Posterior vena cava (tissue), 2 donors: ENCODE results near the gene RGS3. TPM values are rescaled to one million over a fixed set of nuclear protein-coding genes. Genes with fewer than 3 reads are reported as not detected.

ENCODE experiments used
- DNase-seq: peaks from one replicate; pipeline ENCODE4 v3.0.0-alpha.2; 2020; ENCODE audit warnings: low spot score
- intact Hi-C, 2 donors: fragments of 100-400 bp; cut with DNase I; formaldehyde crosslinking; loops; one replicate each; pipeline versions ENCODE4 v1.14.1 to v1.14.2; 2022 to 2023
- total RNA-seq, 2 donors: library from RNA; stranded (reverse); fragmentation: NEBNext Ultra II Directional; extraction: Animal tissue kit (Norgen Biotek cat#: 25700); gene quantifications; one replicate each; pipeline ENCODE4 v1.2.1, GENCODE V29; 2021
- donor health status: DM: yes; HTN: yes; CAD: no.
- donor health status: DM: yes; HTN: yes; CAD: no.

The RGS3 gene
- total RNA-seq, 2 donors from 2014 or later = 66.2 to 71.4 TPM

- peak; percentile 28 for DNase-seq
- intact Hi-C loops = no loop called here
Observed at GRCh38 chr9:113645227-113645977, 181.9 kb downstream of the RGS3 start.

GRCh38 chr9:113645978-113646253 lies 182.4 kb downstream of the RGS3 start:
- DNase-seq = peak; percentile 30
- intact Hi-C loops = no loop called here

GRCh38 chr9:113646491-113646890 lies 183.0 kb downstream of the RGS3 start:
- intact Hi-C loops = no loop called here
- DNase-seq = peak; percentile 10

Other genes with a start within 250 kb of the RGS3 start
- 10 to 100 TPM; 25.5 to 29.7 TPM for gene FKBP15, start 242.4 kb upstream of the RGS3 start, total RNA-seq
- gene SLC31A1, start 242.2 kb upstream of the RGS3 start, total RNA-seq = 10 to 100 TPM; 15.0 to 15.2 TPM
- gene CDC26, start 188.2 kb upstream of the RGS3 start, total RNA-seq = 10 to 100 TPM; 24.5 to 32.3 TPM
- 10 to 100 TPM; 13.7 TPM for gene PRPF4, start 188.1 kb upstream of the RGS3 start, total RNA-seq
- gene RNF183, start 160.4 kb upstream of the RGS3 start, total RNA-seq = not detected
- 1 to 10 TPM; 2.1 to 2.3 TPM for gene WDR31, start 123.5 kb upstream of the RGS3 start, total RNA-seq
- gene BSPRY, start 114.2 kb upstream of the RGS3 start, total RNA-seq = under 1 TPM; 0.14 to 0.28 TPM
- gene HDHD3, start 86.7 kb upstream of the RGS3 start, total RNA-seq = 10 to 100 TPM in 1 of 2 donors, 1 to 10 TPM in 1; 7.6 to 10.6 TPM
- 10 to 100 TPM; 33.1 to 41.2 TPM for gene ALAD, start 62.4 kb upstream of the RGS3 start, total RNA-seq
- gene POLE3, start 53.1 kb upstream of the RGS3 start, total RNA-seq = 10 to 100 TPM; 24.3 to 25.4 TPM
- gene C9orf43, start 53.0 kb upstream of the RGS3 start, total RNA-seq = under 1 TPM; 0.32 to 0.33 TPM